Ovary (tissue), 9 donors: ENCODE results near the gene C16orf92. TPM values are rescaled to one million over a fixed set of nuclear protein-coding genes. Genes with fewer than 3 reads are reported as not detected.

ENCODE experiments used
- DNase-seq, 5 donors: peaks; one replicate each; pipeline ENCODE4 v3.0.0-alpha.2; 2019 to 2020
- H3K27ac ChIP-seq, 2 donors: fragments of 200-600 bp; one replicate each; pipeline versions ENCODE4 v1.5.1 to v1.8.0; 2019 to 2022
- H3K27me3 ChIP-seq: fragments of 200-600 bp; one replicate; pipeline ENCODE4 v1.8.0; 2022
- H3K36me3 ChIP-seq: fragments of 200-600 bp; sonication (generic); one replicate; pipeline ENCODE4 v1.5.1; 2019
- H3K4me1 ChIP-seq: one replicate; pipeline ENCODE4 v1.8.1; 2013; ENCODE audit warnings: mild to moderate bottlenecking, moderate library complexity; ENCODE audit not compliant: insufficient read depth
- H3K4me3 ChIP-seq: fragments of 200-600 bp; sonication (generic); one replicate; pipeline ENCODE4 v1.5.1; 2017
- H3K9me3 ChIP-seq, 2 donors: fragments of 200-600 bp in 1 of 2; sonication (generic) in 1 of 2; one replicate each; pipeline versions ENCODE4 v1.5.1 to v1.8.1; 2013 to 2019; ENCODE audit warnings: mild to moderate bottlenecking in 1 of 2, moderate library complexity in 1 of 2
- EP300 ChIP-seq: sonication (generic); formaldehyde crosslinking; IDR thresholded peaks from one replicate; pipeline ENCODE4 v1.6.1; 2017; ENCODE audit warnings: antibody characterized with exemption
- POLR2A ChIP-seq: fragments of 450-650 bp; IDR thresholded peaks from one replicate; pipeline ENCODE4 v1.6.1; 2017; ENCODE audit warnings: antibody characterized with exemption, mild to moderate bottlenecking, moderate library complexity
- WGBS, 3 donors: extraction: QIAGEN DNeasy Blood & Tissue Kit in 1 of 3; methylation state at CpG; one replicate each; pipeline versions ENCODE4 v1.1.5 to v1.1.7; 2013 to 2017; 5-methylcytosine and 5-hydroxymethylcytosine counted together
- intact Hi-C, 4 donors: fragments of 100-400 bp; cut with DNase I; formaldehyde crosslinking; loops; one replicate each; pipeline versions ENCODE4 v1.11.0 to v1.15.1; 2022 to 2023
- polyA plus RNA-seq, 2 donors: library from polyadenylated mRNA; stranded (reverse); fragments of 200-250 nt in 1 of 2; fragments of 350-450 nt in 1 of 2; fragmentation: Illumina TruSeq in 1 of 2; extraction: RNeasy Lipid Tissue Mini Kit (QIAGEN cat#74804) in 1 of 2; gene quantifications; one replicate each; pipeline ENCODE4 v1.2.3, GENCODE V29; 2013 to 2014
- total RNA-seq, 7 donors: library from RNA; depleted of rRNA in 2 of 7; stranded (reverse); fragments of >200 nt in 2 of 7; fragmentation: NEBNext Ultra II Directional in 3 of 7; extraction: Animal tissue kit (Norgen Biotek cat#: 25700) in 3 of 7; gene quantifications; one replicate each; pipeline versions ENCODE4 v1.1.0 to v1.2.4, GENCODE V29; 2016 to 2023
- TF ChIP-seq, protein P1 (sequence below), 3 donors: fragments of 450-650 bp in 2 of 3; fragments of 200-600 bp in 1 of 3; IDR thresholded peaks; one replicate each; pipeline versions ENCODE4 v1.5.1 to v1.8.0; 2016 to 2022; ENCODE audit warnings: antibody characterized with exemption in 3 of 3, mild to moderate bottlenecking in 1 of 3
- donor health status: DM: no; HTN: no; CAD: no; lungs with moderate emphysema.
- donor health status: DM: no; HTN: no; CAD: no.
- donor health status: Bipolar disorder and iron deficiency.
- donor health status: DM: yes; HTN: yes; CAD: no.
- donor health status: DM: no; HTN: no; CAD: no.
- donor health status: DM: yes; HTN: yes; CAD: no.

Gene C16orf92
- total and polyA plus RNA-seq, 9 donors = not detected

DNA sequence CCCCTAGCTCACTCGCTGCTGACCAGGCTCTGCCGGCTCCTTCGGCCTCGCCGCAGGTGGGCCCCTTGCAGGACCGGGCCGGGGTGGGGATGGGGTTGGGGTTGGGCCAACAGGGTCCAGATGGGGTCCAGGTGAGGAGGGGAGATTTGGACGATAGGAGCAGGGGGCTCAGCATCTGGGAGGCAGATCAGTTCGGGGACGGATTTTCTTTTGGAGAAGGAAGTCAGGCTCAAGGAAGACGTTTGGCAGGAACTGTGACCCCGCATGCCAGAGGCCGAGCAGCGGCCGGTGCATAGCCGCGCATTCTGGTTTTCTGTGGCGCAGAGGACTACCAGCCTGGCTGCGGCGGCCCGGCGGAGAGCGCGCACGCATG is 41.7 kb downstream of the C16orf92 start:
- 0 to 1% (median 1%) methylated on average over 21 to 25 of the region's 25 CpGs for WGBS, 3 donors
- intact Hi-C loops = loop anchor here in 2 of 4 donors (2.0 to 10.0 kb wide), 2 partner anchors 28 to 340 kb away; partner anchors contain the start of gene ZNF771 (in 1 of the 2)
- H3K36me3 ChIP-seq = no peaks in the 10 kb centered on the region
- H3K4me1 ChIP-seq = peaks cover 16% of the 10 kb centered on the region
- H3K4me3 ChIP-seq = peak overlapping the region; percentile 97
- DNase-seq = no peak
- no peaks in the 10 kb centered on the region for H3K27me3 ChIP-seq
- TF ChIP-seq EP300 (no peak), POLR2A (no peak)
- TF ChIP-seq, protein P1, sequence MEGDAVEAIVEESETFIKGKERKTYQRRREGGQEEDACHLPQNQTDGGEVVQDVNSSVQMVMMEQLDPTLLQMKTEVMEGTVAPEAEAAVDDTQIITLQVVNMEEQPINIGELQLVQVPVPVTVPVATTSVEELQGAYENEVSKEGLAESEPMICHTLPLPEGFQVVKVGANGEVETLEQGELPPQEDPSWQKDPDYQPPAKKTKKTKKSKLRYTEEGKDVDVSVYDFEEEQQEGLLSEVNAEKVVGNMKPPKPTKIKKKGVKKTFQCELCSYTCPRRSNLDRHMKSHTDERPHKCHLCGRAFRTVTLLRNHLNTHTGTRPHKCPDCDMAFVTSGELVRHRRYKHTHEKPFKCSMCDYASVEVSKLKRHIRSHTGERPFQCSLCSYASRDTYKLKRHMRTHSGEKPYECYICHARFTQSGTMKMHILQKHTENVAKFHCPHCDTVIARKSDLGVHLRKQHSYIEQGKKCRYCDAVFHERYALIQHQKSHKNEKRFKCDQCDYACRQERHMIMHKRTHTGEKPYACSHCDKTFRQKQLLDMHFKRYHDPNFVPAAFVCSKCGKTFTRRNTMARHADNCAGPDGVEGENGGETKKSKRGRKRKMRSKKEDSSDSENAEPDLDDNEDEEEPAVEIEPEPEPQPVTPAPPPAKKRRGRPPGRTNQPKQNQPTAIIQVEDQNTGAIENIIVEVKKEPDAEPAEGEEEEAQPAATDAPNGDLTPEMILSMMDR (IDR thresholded peaks at IDR 0.05) = no peak
- H3K9me3 ChIP-seq = no peaks in the 10 kb centered on the region
- peak overlapping the region; percentile 91 to 99 for H3K27ac ChIP-seq

DNA sequence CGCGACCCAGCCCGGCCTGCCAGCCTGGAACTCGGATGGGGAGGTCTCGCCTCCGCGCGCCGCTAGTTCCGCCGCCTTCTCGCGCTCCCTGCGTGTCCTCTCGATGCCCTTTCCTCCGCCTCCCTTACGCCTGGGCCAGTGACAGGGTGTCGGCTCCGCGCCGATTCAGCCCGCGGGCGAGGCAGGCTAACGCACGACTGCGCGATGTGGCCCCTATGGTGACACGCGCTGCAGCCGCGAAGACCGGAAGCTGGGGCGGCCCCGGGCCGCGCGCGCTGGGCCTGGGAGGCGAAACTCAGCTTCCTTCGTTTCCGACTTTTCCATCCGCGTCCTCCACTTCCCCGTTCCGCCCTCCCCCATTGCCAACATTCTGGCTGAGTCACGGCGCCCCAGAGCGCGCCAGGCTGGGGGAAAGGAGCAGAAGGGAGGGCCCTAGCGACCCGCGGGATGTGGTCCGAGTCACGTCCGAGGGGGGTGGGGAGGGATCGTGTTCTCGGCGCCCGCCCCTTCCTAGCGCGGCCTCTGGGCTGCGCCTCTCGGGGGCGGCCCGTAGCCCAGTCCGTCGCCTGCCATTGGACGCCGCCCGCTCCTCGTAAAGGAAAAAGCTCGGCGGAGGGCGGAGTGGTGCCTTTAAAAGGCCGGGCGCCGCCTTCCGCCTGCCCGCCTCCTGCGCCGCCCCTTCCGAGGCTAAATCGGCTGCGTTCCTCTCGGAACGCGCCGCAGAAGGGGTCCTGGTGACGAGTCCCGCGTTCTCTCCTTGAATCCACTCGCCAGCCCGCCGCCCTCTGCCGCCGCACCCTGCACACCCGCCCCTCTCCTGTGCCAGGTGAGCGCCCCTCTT is 42.3 kb downstream of the C16orf92 start, which contains the start of gene ALDOA:
TSS of gene ALDOA (plus strand) at position 659 of the 841 bp plus-strand sequence. CDS start 1,138 bp downstream, outside the sequence.
- TF ChIP-seq, protein P1 (IDR thresholded peaks at IDR 0.05) = peak in 2 of 3 donors; percentile 32 to 38
- TF ChIP-seq EP300 (peak; percentile 65), POLR2A (peak; percentile 91)
- Histone ChIP-seq H3K36me3 (no peaks in the 10 kb centered on the region), H3K27ac (peak within 1 kb of the TSS; percentile 91 to 99), H3K27me3 (no peaks in the 10 kb centered on the region), H3K4me1 (peaks cover 21% of the 10 kb centered on the region), H3K9me3 (no peaks in the 10 kb centered on the region), H3K4me3 (peak within 1 kb of the TSS; percentile 97)
- intact Hi-C loops = loop anchor here in 2 of 4 donors (2.0 to 10.0 kb wide), 2 partner anchors 27 to 339 kb away; partner anchors contain the start of gene ZNF771 (in 1 of the 2)
- WGBS, 3 donors = 0% methylated on average over 64 to 99 of the region's 99 CpGs
- peak; percentile 98 for DNase-seq

- Histone ChIP-seq H3K4me1 (peaks cover 21% of the 10 kb centered on the region), H3K27me3 (no peaks in the 10 kb centered on the region), H3K4me3 (peak overlapping the region; percentile 97), H3K9me3 (no peaks in the 10 kb centered on the region), H3K27ac (peak overlapping the region; percentile 80 to 99), H3K36me3 (no peaks in the 10 kb centered on the region)
- TF ChIP-seq, protein P1 (IDR thresholded peaks at IDR 0.05) = peak in 1 of 3 donors; percentile 29
- no peak for TF ChIP-seq POLR2A
- WGBS, 3 donors = 1% methylated on average over 41 to 44 of the region's 44 CpGs
- DNase-seq = peak in 3 of 5 donors; percentile 45 to 82 (median 75)
- intact Hi-C loops = loop anchor here in 2 of 4 donors (2.0 to 10.0 kb wide), 2 partner anchors 27 to 339 kb away; partner anchors contain the start of gene ZNF771 (in 1 of the 2)
Observed at GRCh38 chr16:30065943-30066760, 43.2 kb downstream of the C16orf92 start.
